OCI-LY7 (cell line): ENCODE measurements around the gene ZNF277. TPM values are rescaled to one million over a fixed set of nuclear protein-coding genes. Genes with fewer than 3 reads are reported as not detected.

ENCODE experiments used
- BruUV-seq: library from RNA; stranded (reverse); fragments of 400-500 nt; replicated peaks from 2 replicates; lab custom pipeline; 2021; lab: Mats Ljungman, UMichigan
- CTCF ChIA-PET: fragments of 300-600 bp; sonication (Branson Sonifier 250); formaldehyde crosslinking; loops from one replicate; lab custom pipeline; 2022; ENCODE audit warnings: antibody characterized with exemption; ENCODE audit not compliant: unreplicated experiment; lab: Charles Lee
- POLR2A ChIA-PET: fragments of 300-600 bp; sonication (Branson Sonifier 250); formaldehyde crosslinking; loops from one replicate; lab custom pipeline; 2022; ENCODE audit warnings: antibody characterized with exemption; lab: Charles Lee
- DNase-seq: peaks from one replicate; pipeline ENCODE4 v3.0.0-alpha.2; 2015; ENCODE audit warnings: low spot score
- H2AFZ ChIP-seq: fragments of 200-600 bp; sonication (generic), shearing (Covaris generic); 2 replicates; pipeline ENCODE4 v1.6.1; 2014; ENCODE audit warnings: mild to moderate bottlenecking, antibody characterized with exemption, low read length, moderate library complexity
- H3K27ac ChIP-seq: fragments of 200-600 bp; sonication (generic); 2 replicates; pipeline ENCODE4 v1.5.1; 2014; ENCODE audit warnings: mixed run types, low read depth, mild to moderate bottlenecking, moderate library complexity, low read length, inconsistent platforms; ENCODE audit not compliant: poor library complexity, severe bottlenecking
- H3K36me3 ChIP-seq: fragments of 200-600 bp; sonication (generic); 2 replicates; pipeline ENCODE4 v1.6.1; 2014; ENCODE audit warnings: mild to moderate bottlenecking, antibody characterized with exemption, low read length, moderate library complexity, mixed read lengths; ENCODE audit not compliant: insufficient read depth
- H3K4me1 ChIP-seq: fragments of 200-600 bp; sonication (generic); 2 replicates; pipeline ENCODE4 v1.5.1; 2014; ENCODE audit warnings: mild to moderate bottlenecking, low read length; ENCODE audit not compliant: insufficient read depth, poor library complexity, severe bottlenecking
- H3K4me2 ChIP-seq: fragments of 200-600 bp; sonication (generic); 2 replicates; pipeline ENCODE4 v1.6.1; 2014; ENCODE audit warnings: mild to moderate bottlenecking, low read length
- H3K4me3 ChIP-seq: fragments of 200-600 bp; sonication (generic); 2 replicates; pipeline ENCODE4 v1.5.1; 2014; ENCODE audit warnings: mild to moderate bottlenecking, low read depth, low read length; ENCODE audit not compliant: poor library complexity, severe bottlenecking
- H3K79me2 ChIP-seq: fragments of 200-600 bp; sonication (generic); 2 replicates; pipeline ENCODE4 v1.6.1; 2016; ENCODE audit warnings: low read depth, mild to moderate bottlenecking, low read length, moderate library complexity, mixed read lengths; ENCODE audit not compliant: insufficient read depth
- H3K9me2 ChIP-seq: fragments of 200-600 bp; sonication (generic); 2 replicates; pipeline ENCODE4 v1.6.1; 2016; ENCODE audit warnings: mild to moderate bottlenecking, low read length, mixed read lengths; ENCODE audit not compliant: insufficient read depth
- H3K9me3 ChIP-seq: fragments of 200-600 bp; sonication (generic); 2 replicates; pipeline ENCODE4 v1.6.1; 2014; ENCODE audit warnings: mild to moderate bottlenecking, mixed run types, low read length, mixed read lengths
- H4K20me1 ChIP-seq: fragments of 200-600 bp; sonication (generic); 2 replicates; pipeline ENCODE4 v1.6.1; 2014; ENCODE audit warnings: mild to moderate bottlenecking, antibody characterized with exemption, low read length, moderate library complexity, mixed read lengths; ENCODE audit not compliant: insufficient read depth
- EZH2phosphoT487 ChIP-seq: fragments of 200-600 bp; sonication (generic); IDR thresholded peaks from 2 replicates; pipeline ENCODE4 v1.6.1; 2018; ENCODE audit warnings: low read depth, borderline replicate concordance, mild to moderate bottlenecking, mixed run types, antibody characterized with exemption, low read length, moderate library complexity, mixed read lengths
- intact Hi-C: fragments of 100-400 bp; cut with micrococcal nuclease; formaldehyde crosslinking; loops from one replicate; pipeline ENCODE4 v1.10.0; 2022; ENCODE audit not compliant: unreplicated experiment
- total RNA-seq, 2 experiments: library from RNA; depleted of rRNA in 1 of 2; stranded (reverse); fragments of >200 nt in 1 of 2; shearing (Covaris generic) in 1 of 2; gene quantifications; 2 replicates each; pipeline ENCODE4 v1.2.3, GENCODE V29; 2014 to 2022
- TF ChIP-seq, protein P1 (sequence below): fragments of 200-600 bp; sonication (generic); conservative IDR thresholded peaks from 2 replicates; pipeline ENCODE4 v1.5.1; 2014; ENCODE audit warnings: mild to moderate bottlenecking, antibody characterized with exemption, low read length, moderate library complexity, mixed read lengths

Gene ZNF277
- total RNA-seq, 2 experiments from 2014 or later, result 18.1 to 20.5 TPM

- H3K9me3 ChIP-seq, result no peaks in the 10 kb centered on the region
- BruUV-seq, result no TSS peak
- ChIA-PET POLR2A (interaction anchor here (0.7 kb wide), 1 partner anchor 86 kb away, joined by 4 read pairs; no protein-coding TSS in a partner anchor), CTCF (no interaction called here)
- no peak overlapping the region for H2AFZ ChIP-seq
- H3K79me2 ChIP-seq, result no peaks in the 10 kb centered on the region
- H3K4me3 ChIP-seq, result no peak overlapping the region
- DNase-seq, result no peak
- no peaks in the 10 kb centered on the region for H3K4me1 ChIP-seq
- no peaks in the 10 kb centered on the region for H4K20me1 ChIP-seq
- no peak overlapping the region for H3K4me2 ChIP-seq
- no peaks in the 10 kb centered on the region for H3K36me3 ChIP-seq
- intact Hi-C loops, result no loop called here
- no peak overlapping the region for H3K27ac ChIP-seq
- no peaks in the 10 kb centered on the region for H3K9me2 ChIP-seq
- TF ChIP-seq EZH2phosphoT487, result no peak
- TF ChIP-seq, protein P1, sequence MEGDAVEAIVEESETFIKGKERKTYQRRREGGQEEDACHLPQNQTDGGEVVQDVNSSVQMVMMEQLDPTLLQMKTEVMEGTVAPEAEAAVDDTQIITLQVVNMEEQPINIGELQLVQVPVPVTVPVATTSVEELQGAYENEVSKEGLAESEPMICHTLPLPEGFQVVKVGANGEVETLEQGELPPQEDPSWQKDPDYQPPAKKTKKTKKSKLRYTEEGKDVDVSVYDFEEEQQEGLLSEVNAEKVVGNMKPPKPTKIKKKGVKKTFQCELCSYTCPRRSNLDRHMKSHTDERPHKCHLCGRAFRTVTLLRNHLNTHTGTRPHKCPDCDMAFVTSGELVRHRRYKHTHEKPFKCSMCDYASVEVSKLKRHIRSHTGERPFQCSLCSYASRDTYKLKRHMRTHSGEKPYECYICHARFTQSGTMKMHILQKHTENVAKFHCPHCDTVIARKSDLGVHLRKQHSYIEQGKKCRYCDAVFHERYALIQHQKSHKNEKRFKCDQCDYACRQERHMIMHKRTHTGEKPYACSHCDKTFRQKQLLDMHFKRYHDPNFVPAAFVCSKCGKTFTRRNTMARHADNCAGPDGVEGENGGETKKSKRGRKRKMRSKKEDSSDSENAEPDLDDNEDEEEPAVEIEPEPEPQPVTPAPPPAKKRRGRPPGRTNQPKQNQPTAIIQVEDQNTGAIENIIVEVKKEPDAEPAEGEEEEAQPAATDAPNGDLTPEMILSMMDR, result no peak
These were observed 165.6 kb downstream of the ZNF277 start for GRCh38 chr7:112372101-112372500.

- Histone ChIP-seq H3K9me3 (no peaks in the 10 kb centered on the region), H3K36me3 (no peaks in the 10 kb centered on the region), H3K79me2 (no peaks in the 10 kb centered on the region), H3K9me2 (no peaks in the 10 kb centered on the region), H2AFZ (no peak overlapping the region), H3K4me1 (no peaks in the 10 kb centered on the region), H3K4me2 (no peak overlapping the region), H3K4me3 (no peak overlapping the region), H3K27ac (no peak overlapping the region), H4K20me1 (no peaks in the 10 kb centered on the region)
- ChIA-PET CTCF (no interaction called here), POLR2A (no interaction called here)
- TF ChIP-seq, protein P1, result no peak
- TF ChIP-seq EZH2phosphoT487, result no peak
- BruUV-seq, result no TSS peak
- intact Hi-C loops, result no loop called here
- DNase-seq, result no peak
These were observed 171.1 kb downstream of the ZNF277 start for GRCh38 chr7:112377593-112377992.

DNA sequence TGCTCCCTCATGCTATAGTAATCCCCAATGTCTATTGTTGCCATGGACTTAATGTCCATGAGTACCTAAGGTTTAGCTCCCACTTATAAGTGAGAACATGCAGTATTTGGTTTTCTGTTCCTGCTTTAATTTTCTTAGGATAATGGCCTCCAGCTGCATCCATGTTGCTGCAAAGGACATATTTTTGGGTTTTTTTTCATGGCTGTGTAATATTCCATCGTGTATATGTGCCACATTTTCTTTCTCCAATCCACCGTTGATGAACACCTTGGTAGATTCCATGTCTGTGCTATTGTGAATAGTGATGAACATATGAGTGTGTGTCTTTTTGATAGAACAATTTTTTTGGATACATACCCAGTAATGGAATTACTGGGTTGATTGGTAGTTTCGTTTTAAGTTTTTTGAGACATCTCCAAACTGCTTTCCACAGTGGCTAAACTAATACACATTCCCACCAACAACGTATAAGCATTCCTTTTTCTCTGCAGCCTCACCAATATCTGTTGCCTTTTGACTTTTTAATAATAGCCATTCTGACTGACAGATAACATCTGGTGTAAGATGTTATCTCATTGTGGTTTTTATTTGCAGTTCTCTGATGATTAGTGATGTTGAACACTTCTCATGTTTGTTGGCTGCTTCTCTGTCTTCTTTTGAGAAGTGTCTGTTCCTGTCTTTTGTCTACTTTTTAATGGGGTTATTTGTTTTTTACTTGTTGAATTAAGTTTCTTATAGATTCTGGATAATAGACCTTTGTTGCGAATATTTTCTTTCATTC lies 175.0 kb downstream of the ZNF277 start:
- no peaks in the 10 kb centered on the region for H3K36me3 ChIP-seq
- no peak overlapping the region for H3K4me3 ChIP-seq
- H3K79me2 ChIP-seq, result no peaks in the 10 kb centered on the region
- intact Hi-C loops, result no loop called here
- H3K9me3 ChIP-seq, result no peaks in the 10 kb centered on the region
- CTCF ChIA-PET, result no interaction called here
- H2AFZ ChIP-seq, result no peak overlapping the region
- POLR2A ChIA-PET, result interaction anchor here (1.3 kb wide), 1 partner anchor 22 kb away, joined by 4 read pairs; no protein-coding TSS in a partner anchor
- no peaks in the 10 kb centered on the region for H3K4me1 ChIP-seq
- no peak for TF ChIP-seq EZH2phosphoT487
- TF ChIP-seq, protein P1, result no peak
- BruUV-seq, result no TSS peak
- H3K9me2 ChIP-seq, result no peaks in the 10 kb centered on the region
- H3K4me2 ChIP-seq, result no peak overlapping the region
- H4K20me1 ChIP-seq, result no peaks in the 10 kb centered on the region
- DNase-seq, result no peak
- no peak overlapping the region for H3K27ac ChIP-seq
